ENCODE data around the gene MYH10. TPM values are rescaled to one million over a fixed set of nuclear protein-coding genes. Genes with fewer than 3 reads are reported as not detected.

MYH10 gene
- total RNA-seq, 1 experiment from 2014 or later: 1.6 TPM

DNA sequence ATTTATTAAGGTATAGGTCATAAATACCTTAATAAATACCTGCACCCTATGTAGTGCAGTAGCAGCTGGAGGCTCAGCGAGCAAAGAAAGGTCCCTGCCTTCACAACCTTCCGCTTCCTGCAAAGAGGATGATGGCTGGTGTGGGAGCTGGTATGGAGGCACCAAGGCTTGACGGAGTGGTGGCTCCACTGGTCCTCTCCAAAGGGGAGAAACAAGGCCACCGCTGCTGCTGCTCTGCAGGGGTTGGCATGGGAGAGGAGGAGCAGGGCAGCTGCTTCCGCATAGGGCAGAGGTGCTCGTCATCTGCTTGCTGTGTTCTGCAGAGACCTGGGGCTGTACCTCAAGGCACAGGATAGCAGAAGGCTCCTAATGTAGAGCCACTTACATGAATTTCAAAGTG, 142.0 kb downstream of the MYH10 start:
- Histone ChIP-seq H3K4me1 (replicated peaks; ENCODE audit: insufficient read depth) (no peaks in the 10 kb centered on the region), H3K27ac (no peak overlapping the region), H3K4me2 (no peak overlapping the region), H3F3A (ENCODE audit: insufficient read depth, low read depth) (no peaks in the 10 kb centered on the region), H3K4me3 (no peak overlapping the region), H3K27me3 (ENCODE audit: insufficient read depth, low read depth) (no peaks in the 10 kb centered on the region), H3K9me3 (ENCODE audit: insufficient read depth, low read depth) (0 out of 2 replicates have a peak, but pooled peaks cover 7% of the 10 kb centered on the region), H3K9me2 (ENCODE audit: insufficient read depth) (no peaks in the 10 kb centered on the region), H3K79me2 (ENCODE audit: low read depth) (no peaks in the 10 kb centered on the region), H2AFZ (no peak overlapping the region), H3K36me3 (ENCODE audit: low read depth) (no peaks in the 10 kb centered on the region), H4K20me1 (ENCODE audit: insufficient read depth) (no peaks in the 10 kb centered on the region)
- DNase-seq: no peak
- POLR2A ChIA-PET (ENCODE audit: unreplicated experiment): no interaction called here
- TF ChIP-seq, protein P1, sequence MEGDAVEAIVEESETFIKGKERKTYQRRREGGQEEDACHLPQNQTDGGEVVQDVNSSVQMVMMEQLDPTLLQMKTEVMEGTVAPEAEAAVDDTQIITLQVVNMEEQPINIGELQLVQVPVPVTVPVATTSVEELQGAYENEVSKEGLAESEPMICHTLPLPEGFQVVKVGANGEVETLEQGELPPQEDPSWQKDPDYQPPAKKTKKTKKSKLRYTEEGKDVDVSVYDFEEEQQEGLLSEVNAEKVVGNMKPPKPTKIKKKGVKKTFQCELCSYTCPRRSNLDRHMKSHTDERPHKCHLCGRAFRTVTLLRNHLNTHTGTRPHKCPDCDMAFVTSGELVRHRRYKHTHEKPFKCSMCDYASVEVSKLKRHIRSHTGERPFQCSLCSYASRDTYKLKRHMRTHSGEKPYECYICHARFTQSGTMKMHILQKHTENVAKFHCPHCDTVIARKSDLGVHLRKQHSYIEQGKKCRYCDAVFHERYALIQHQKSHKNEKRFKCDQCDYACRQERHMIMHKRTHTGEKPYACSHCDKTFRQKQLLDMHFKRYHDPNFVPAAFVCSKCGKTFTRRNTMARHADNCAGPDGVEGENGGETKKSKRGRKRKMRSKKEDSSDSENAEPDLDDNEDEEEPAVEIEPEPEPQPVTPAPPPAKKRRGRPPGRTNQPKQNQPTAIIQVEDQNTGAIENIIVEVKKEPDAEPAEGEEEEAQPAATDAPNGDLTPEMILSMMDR (conservative IDR thresholded peaks at IDR 0.05): no peak
- TF ChIP-seq EZH2 (IDR thresholded peaks at IDR 0.05; ENCODE audit: low read depth): no peak
- intact Hi-C loops (cut with micrococcal nuclease; ENCODE audit: unreplicated experiment): no loop called here
- no TSS peak for BruUV-seq (replicated peaks)
- CTCF ChIA-PET: no interaction called here

DNA sequence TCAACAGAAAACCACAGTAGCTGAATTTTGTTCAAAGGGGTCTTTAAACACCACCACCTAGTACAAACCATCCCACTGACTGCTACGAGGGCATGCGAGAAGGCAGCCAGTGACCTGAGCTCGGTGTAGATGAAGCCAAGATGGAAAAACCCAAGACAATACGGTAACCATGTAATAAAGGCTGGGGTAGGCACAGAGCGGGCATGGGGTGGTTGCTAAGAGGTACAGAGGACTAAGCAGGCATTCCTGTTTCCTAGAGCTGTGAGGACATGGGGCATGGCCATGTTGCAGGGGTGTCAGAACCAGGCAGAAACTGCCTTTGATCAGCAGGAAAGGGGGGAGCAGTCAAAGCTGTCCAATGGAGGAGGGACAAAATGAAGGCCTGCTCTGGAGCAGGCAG, 142.8 kb downstream of the MYH10 start:
- Histone ChIP-seq H3K9me2 (ENCODE audit: insufficient read depth) (no peaks in the 10 kb centered on the region), H3K27ac (no peak overlapping the region), H3K4me2 (no peak overlapping the region), H3K36me3 (ENCODE audit: low read depth) (no peaks in the 10 kb centered on the region), H3K9me3 (ENCODE audit: insufficient read depth, low read depth) (0 out of 2 replicates have a peak, but pooled peaks cover 7% of the 10 kb centered on the region), H2AFZ (no peak overlapping the region), H3K4me1 (replicated peaks; ENCODE audit: insufficient read depth) (no peaks in the 10 kb centered on the region), H3K4me3 (no peak overlapping the region), H3K79me2 (ENCODE audit: low read depth) (no peaks in the 10 kb centered on the region), H3F3A (ENCODE audit: insufficient read depth, low read depth) (no peaks in the 10 kb centered on the region), H3K27me3 (ENCODE audit: insufficient read depth, low read depth) (no peaks in the 10 kb centered on the region), H4K20me1 (ENCODE audit: insufficient read depth) (no peaks in the 10 kb centered on the region)
- DNase-seq: no peak
- no peak for TF ChIP-seq EZH2 (IDR thresholded peaks at IDR 0.05; ENCODE audit: low read depth)
- TF ChIP-seq, protein P1 (conservative IDR thresholded peaks at IDR 0.05): no peak
- no TSS peak for BruUV-seq (replicated peaks)
- intact Hi-C loops (cut with micrococcal nuclease; ENCODE audit: unreplicated experiment): no loop called here
- POLR2A ChIA-PET (ENCODE audit: unreplicated experiment): no interaction called here
- CTCF ChIA-PET: no interaction called here

DNA sequence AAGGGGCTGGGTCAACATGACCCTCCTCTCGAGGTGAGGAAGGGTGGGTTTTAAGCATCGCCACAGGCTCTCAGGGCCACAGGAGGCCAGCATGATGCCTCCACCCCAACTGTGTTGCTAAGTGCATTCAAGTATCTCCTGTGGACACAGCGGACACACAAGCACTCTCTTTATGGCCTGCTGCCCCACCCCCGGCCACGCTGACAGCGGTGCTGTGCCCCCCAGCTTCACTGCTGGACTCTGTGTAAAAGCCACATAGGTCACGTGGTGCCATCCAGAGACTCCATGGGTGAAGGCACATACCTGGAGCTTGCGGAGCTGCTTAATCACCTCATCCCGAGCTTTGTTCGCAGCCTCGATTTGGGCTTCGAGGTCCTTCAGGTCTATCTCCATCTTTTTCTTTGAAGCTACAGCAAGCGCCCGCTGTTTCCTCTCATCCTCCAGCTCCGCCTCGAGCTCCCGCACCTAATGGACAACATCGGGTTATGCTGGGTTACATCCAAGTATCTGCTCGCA, 143.3 kb downstream of the MYH10 start:
- Histone ChIP-seq H3K27me3 (ENCODE audit: insufficient read depth, low read depth) (no peaks in the 10 kb centered on the region), H3K27ac (no peak overlapping the region), H3K9me2 (ENCODE audit: insufficient read depth) (no peaks in the 10 kb centered on the region), H4K20me1 (ENCODE audit: insufficient read depth) (no peaks in the 10 kb centered on the region), H3K9me3 (ENCODE audit: insufficient read depth, low read depth) (0 out of 2 replicates have a peak, but pooled peaks cover 7% of the 10 kb centered on the region), H3F3A (ENCODE audit: insufficient read depth, low read depth) (no peaks in the 10 kb centered on the region), H3K4me2 (no peak overlapping the region), H3K79me2 (ENCODE audit: low read depth) (no peaks in the 10 kb centered on the region), H2AFZ (no peak overlapping the region), H3K36me3 (ENCODE audit: low read depth) (no peaks in the 10 kb centered on the region), H3K4me1 (replicated peaks; ENCODE audit: insufficient read depth) (no peaks in the 10 kb centered on the region), H3K4me3 (no peak overlapping the region)
- ChIA-PET POLR2A (ENCODE audit: unreplicated experiment) (no interaction called here), CTCF (no interaction called here)
- BruUV-seq (replicated peaks): no TSS peak
- TF ChIP-seq, protein P1 (conservative IDR thresholded peaks at IDR 0.05): no peak
- TF ChIP-seq EZH2 (IDR thresholded peaks at IDR 0.05; ENCODE audit: low read depth): no peak
- intact Hi-C loops (cut with micrococcal nuclease; ENCODE audit: unreplicated experiment): no loop called here
- DNase-seq: no peak

Data from PC-9 (cell line).